Raji (cell line): ENCODE results near the gene ENPP6.

Experiments used
- POLR2A ChIP-seq: IDR thresholded peaks from 2 replicates; pipeline ENCODE4 v1.6.1; 2011; ENCODE audit warnings: low read depth, low read length, control low read depth; ENCODE audit not compliant: insufficient read depth

ENPP6 gene

GRCh38 chr4:184091986-184092385 lies 125.7 kb downstream of the ENPP6 start:
- TF ChIP-seq POLR2A = no peak

DNA sequence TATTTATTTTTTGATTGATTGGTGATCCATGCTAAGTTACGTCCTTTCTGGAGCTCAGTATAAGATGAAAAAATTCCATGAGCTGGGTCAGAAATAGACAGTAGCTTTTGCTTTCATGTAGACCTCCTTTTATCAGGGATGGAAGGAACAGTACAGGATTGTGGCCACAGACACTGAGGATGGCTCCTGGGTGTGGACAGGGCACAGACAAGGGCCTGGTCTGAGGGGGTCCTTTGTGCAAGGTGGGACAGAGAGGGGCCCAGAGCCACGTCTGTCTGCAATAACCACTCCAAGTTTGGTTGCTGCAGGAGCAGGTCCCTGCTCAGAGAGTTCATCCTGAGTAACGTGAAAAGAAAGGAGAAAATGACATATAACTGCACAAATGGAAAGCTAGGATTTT lies 127.1 kb downstream of the ENPP6 start:
- no peak for TF ChIP-seq POLR2A

DNA sequence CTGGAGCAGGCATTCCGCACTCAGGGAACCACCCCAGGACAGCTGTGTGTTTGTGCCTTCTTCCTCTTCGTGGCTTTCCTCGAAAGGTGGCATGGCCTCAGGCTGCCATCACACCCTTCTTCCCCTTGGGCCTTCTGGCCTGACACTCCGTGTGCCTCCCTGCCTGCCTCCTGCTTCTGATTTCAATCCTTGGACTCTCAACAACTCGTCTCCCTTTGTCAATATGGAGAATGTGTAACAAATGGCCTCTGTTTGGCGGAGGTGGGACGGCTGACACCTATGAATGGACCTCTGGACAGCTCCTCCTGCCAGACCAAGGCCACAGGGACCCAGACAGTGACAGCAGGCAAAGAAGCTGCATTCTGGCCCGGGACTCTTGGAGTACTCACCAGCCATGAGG lies 137.0 kb downstream of the ENPP6 start:
- no peak for TF ChIP-seq POLR2A

- no peak for TF ChIP-seq POLR2A
These were observed 142.8 kb downstream of the ENPP6 start for GRCh38 chr4:184074677-184075388.

- no peak for TF ChIP-seq POLR2A
These were observed 149.6 kb downstream of the ENPP6 start for GRCh38 chr4:184067931-184068554.

DNA sequence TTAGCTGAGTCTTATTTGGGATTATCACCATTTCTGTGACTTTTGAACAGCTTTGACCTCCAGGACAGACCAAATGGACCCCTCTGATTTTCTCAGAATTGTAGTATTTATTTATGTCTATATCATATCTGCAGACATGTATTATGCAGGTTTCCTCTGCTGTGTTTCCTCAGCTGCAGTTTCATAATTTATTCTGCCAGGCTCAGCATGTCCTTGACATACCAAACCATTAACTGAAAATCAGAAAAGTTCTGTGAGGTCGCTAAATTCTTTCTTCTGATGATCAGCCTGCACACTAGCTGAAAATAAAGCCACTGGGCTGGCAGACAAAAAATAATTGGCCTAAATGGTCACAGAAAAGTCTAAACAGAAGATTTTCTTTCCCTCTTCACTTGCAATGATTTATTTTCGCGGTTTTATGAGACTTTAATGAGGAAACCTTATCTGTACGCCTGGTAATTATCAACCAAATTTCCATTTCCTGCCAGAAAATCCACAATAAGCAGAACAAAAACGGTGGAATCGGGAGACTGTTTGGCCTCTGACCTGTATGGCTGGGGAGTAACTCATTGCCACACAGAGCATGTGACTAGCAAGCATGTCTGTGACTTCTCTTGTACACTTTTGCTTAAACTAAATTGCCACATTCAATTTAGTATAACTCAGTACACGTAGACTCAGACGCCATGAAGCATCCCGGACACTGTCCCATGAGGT lies 150.9 kb downstream of the ENPP6 start:
- no peak for TF ChIP-seq POLR2A

- no peak for TF ChIP-seq POLR2A
These were observed 152.8 kb downstream of the ENPP6 start for GRCh38 chr4:184064877-184065276.

DNA sequence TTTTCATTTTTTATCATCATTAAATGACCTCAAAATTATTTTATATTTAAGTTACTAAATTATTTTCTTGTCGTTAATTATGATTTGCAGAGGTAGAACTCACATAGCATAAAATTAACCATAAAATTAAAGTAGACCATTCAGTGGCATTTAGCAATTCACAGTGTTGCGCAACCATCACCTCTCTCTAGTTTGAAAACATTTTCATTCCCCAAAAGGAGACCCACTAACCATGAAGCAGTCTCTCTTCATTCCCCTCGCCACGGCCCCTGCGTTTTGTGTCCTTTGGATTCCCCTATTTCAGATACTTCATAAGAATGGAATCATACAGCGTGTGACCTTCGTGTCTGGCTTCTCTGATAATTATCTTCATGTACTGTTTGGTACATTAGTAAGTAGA lies 154.9 kb downstream of the ENPP6 start:
- TF ChIP-seq POLR2A = no peak

- TF ChIP-seq POLR2A = no peak
These were observed 156.1 kb downstream of the ENPP6 start for GRCh38 chr4:184061582-184061981.

GRCh38 chr4:184059099-184059498 lies 158.6 kb downstream of the ENPP6 start:
- no peak for TF ChIP-seq POLR2A

DNA sequence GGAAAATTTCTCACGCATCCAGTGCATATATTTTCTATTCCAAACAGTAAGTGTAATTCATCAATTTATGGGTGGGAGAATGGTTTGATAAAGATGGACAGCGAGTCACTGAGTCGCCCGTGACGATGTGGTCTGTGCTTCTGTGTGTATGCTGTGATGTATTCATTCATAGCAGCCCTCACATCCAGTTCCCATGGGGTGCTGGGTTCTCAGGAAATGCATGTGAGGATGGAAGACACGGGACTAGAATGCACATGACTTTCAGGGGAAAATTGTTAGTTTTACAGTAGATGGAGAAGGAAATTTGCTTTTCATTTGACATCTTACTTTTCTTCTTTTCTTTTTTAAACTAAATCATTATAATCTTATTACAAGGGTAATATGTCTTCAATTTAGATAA lies 159.6 kb downstream of the ENPP6 start:
- TF ChIP-seq POLR2A = no peak

DNA sequence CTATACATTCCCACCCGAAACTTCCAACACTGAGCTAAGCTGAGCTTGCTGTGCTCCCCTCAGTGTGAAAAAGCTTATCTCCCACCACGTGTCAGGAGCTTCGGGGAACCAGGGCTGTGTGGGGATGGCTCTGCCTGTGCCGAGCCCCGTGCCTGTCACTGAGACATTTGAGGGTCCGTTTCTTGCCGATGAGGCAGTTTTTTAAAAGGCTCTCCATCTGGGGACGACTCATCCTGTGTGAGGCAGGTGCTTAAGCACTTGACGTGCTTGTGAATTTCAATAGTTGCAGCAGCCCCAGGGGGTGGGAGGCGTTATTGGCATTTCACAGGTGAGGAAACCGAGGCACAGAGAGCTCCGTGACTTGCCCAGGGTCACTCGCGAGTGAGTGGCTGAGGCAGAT lies 160.8 kb downstream of the ENPP6 start:
- no peak for TF ChIP-seq POLR2A

- no peak for TF ChIP-seq POLR2A
These were observed 164.2 kb downstream of the ENPP6 start for GRCh38 chr4:184053434-184053833.

DNA sequence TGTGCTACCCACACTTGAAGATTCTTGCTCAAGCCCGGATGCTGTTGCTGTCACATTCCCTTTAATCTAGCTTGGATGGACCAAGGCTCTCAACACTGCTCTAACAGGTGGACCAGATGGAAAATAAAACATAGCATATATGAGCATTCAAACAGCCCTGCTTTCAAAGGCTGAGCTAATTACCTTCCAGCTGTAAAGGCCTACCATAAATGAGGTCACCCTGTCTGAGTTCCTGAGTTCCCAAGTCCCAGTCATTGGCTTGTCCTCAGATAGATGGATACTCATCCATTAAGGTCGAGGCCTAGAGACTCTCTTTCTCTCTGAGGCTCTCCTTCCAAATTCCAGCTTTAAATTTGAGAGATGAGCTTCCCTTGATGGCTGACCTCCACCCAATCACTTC lies 165.1 kb downstream of the ENPP6 start:
- no peak for TF ChIP-seq POLR2A

GRCh38 chr4:184046148-184046547 lies 171.5 kb downstream of the ENPP6 start:
- no peak for TF ChIP-seq POLR2A

- TF ChIP-seq POLR2A = no peak
These were observed 176.5 kb downstream of the ENPP6 start for GRCh38 chr4:184041156-184041555.

DNA sequence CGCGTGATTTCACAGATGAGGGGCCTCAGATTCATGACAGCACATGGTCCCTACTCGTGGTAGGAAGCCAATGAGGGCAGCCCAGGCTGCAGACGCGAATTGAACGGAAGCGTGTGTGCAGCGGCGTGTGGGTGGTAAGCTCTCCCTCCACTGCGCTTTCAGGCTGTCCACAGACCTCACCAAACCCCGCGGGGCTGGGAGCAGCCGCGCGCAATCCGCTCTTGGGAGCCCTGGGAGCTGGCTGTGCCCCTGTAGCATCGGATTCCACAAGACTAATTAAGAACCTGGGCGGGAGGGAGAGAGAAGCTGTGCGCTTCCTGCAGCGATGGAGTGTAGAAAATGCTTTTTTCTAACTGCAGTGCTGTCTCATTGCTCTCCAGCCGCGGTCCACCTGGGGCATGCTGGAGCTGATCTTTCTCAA lies 177.7 kb downstream of the ENPP6 start:
- no peak for TF ChIP-seq POLR2A
